A673 (cell line): ENCODE results near the gene GFRA3. TPM values are rescaled to one million over a fixed set of nuclear protein-coding genes. Genes with fewer than 3 reads are reported as not detected.

ENCODE experiments used
- BruUV-seq: library from RNA; stranded (reverse); fragments of 400-500 nt; replicated peaks from 2 replicates; lab custom pipeline; 2021; lab: Mats Ljungman, UMichigan
- CTCF ChIA-PET: fragments of 300-600 bp; sonication (Branson Sonifier 250); formaldehyde crosslinking; loops from one replicate; lab custom pipeline; 2022; ENCODE audit warnings: antibody characterized with exemption; lab: Charles Lee
- POLR2A ChIA-PET: fragments of 300-600 bp; sonication (Branson Sonifier 250); formaldehyde crosslinking; loops from one replicate; lab custom pipeline; 2022; ENCODE audit warnings: antibody characterized with exemption; ENCODE audit not compliant: low non-redundant PET; lab: Charles Lee
- DNase-seq: peaks from one replicate; pipeline ENCODE4 v3.0.0-alpha.2; 2015; ENCODE audit warnings: low spot score
- H3K27ac ChIP-seq: fragments of 200-600 bp; sonication (generic); 2 replicates; pipeline ENCODE4 v1.5.1; 2016; ENCODE audit warnings: mixed run types, low read depth, mild to moderate bottlenecking, mixed read lengths, antibody characterized with exemption, low read length; ENCODE audit not compliant: poor library complexity, severe bottlenecking
- H3K27me3 ChIP-seq: fragments of 200-600 bp; sonication (generic); replicated peaks from 2 replicates; pipeline ENCODE4 v1.6.1; 2017; ENCODE audit warnings: mixed run types, low read depth, mild to moderate bottlenecking, mixed read lengths, antibody characterized with exemption, low read length; ENCODE audit not compliant: insufficient read depth, poor library complexity
- H3K36me3 ChIP-seq: fragments of 200-600 bp; sonication (generic); 2 replicates; pipeline ENCODE4 v1.6.1; 2016; ENCODE audit warnings: mixed run types, mild to moderate bottlenecking, mixed read lengths, antibody characterized with exemption, low read length; ENCODE audit not compliant: insufficient read depth, poor library complexity, severe bottlenecking
- H3K4me1 ChIP-seq: fragments of 200-600 bp; sonication (generic); 2 replicates; pipeline ENCODE4 v1.6.1; 2017; ENCODE audit warnings: mixed run types, mild to moderate bottlenecking, mixed read lengths, antibody characterized with exemption, low read length; ENCODE audit not compliant: insufficient read depth, poor library complexity, severe bottlenecking
- H3K4me3 ChIP-seq: fragments of 200-600 bp; sonication (generic); 2 replicates; pipeline ENCODE4 v1.5.1; 2016; ENCODE audit warnings: low read depth, mixed run types, mild to moderate bottlenecking, mixed read lengths, low read length; ENCODE audit not compliant: poor library complexity, severe bottlenecking
- H3K9me3 ChIP-seq: fragments of 200-600 bp; sonication (generic); 2 replicates; pipeline ENCODE4 v1.6.1; 2016; ENCODE audit warnings: mixed run types, low read depth, mild to moderate bottlenecking, mixed read lengths, antibody characterized with exemption, low read length; ENCODE audit not compliant: poor library complexity, severe bottlenecking
- CTCF ChIP-seq: fragments of 300-800, 200-600 bp; sonication (generic); conservative IDR thresholded peaks from 2 replicates; pipeline ENCODE4 v1.5.1; 2017; ENCODE audit warnings: low read depth, mild to moderate bottlenecking, antibody characterized with exemption, low read length, moderate library complexity, mixed read lengths
- EZH2 ChIP-seq: fragments of 200-600 bp; sonication (generic); IDR thresholded peaks from 2 replicates; pipeline ENCODE4 v1.6.1; 2017; ENCODE audit warnings: borderline replicate concordance, low read depth, mild to moderate bottlenecking, mixed read lengths, antibody characterized with exemption, low read length; ENCODE audit not compliant: poor library complexity, severe bottlenecking
- intact Hi-C: fragments of 100-400 bp; cut with micrococcal nuclease; formaldehyde crosslinking; loops from one replicate; pipeline ENCODE4 v1.10.0; 2022; ENCODE audit not compliant: unreplicated experiment
- total RNA-seq: library from RNA; stranded (reverse); gene quantifications from 2 replicates; pipeline ENCODE4 v1.2.3, GENCODE V29; 2021

GFRA3 gene
- total RNA-seq, 1 experiment from 2014 or later: 0.75 TPM

- H3K36me3 ChIP-seq: no peaks in the 10 kb centered on the region
- DNase-seq: no peak
- H3K27me3 ChIP-seq: no peaks in the 10 kb centered on the region
- H3K27ac ChIP-seq: no peak overlapping the region
- intact Hi-C loops: no loop called here
- TF ChIP-seq CTCF (no peak), EZH2 (no peak)
- no peaks in the 10 kb centered on the region for H3K9me3 ChIP-seq
- CTCF ChIA-PET: interaction anchor here (0.6 kb wide), 1 partner anchor 16 kb away, joined by 3 read pairs; no protein-coding TSS in a partner anchor
- H3K4me1 ChIP-seq: peaks cover 16% of the 10 kb centered on the region
- no TSS peak for BruUV-seq
- POLR2A ChIA-PET: no interaction called here
- no peak overlapping the region for H3K4me3 ChIP-seq
Measured at GRCh38 chr5:138271281-138271680, 3.1 kb downstream of the GFRA3 start.

DNA sequence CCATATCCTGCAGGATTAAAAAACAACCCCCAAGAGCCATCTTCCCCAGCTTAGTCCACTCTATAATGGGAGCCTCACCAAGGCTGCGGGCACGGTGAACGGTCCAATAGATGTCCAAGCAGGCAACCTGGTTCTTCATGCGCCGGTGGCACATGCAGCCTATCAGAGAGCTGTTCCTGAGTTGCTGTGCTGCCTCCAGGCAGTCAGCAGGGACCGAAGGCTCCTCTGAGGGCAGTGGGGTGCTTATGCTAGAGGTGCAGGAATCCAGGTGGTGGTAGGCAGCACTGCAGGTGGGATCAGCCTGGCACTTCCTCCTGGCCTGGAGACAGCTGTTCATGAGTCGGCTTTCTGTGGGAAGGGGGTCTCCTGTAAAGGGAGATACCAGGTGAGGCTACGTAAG is 10.2 kb downstream of the GFRA3 start:
- Histone ChIP-seq H3K36me3 (no peaks in the 10 kb centered on the region), H3K27ac (no peak overlapping the region), H3K27me3 (no peaks in the 10 kb centered on the region), H3K9me3 (no peaks in the 10 kb centered on the region), H3K4me1 (no peaks in the 10 kb centered on the region), H3K4me3 (no peak overlapping the region)
- DNase-seq: no peak
- BruUV-seq: no TSS peak
- ChIA-PET POLR2A (no interaction called here), CTCF (no interaction called here)
- TF ChIP-seq CTCF (no peak), EZH2 (no peak)
- intact Hi-C loops: no loop called here

- Histone ChIP-seq H3K4me3 (no peak overlapping the region), H3K4me1 (no peaks in the 10 kb centered on the region), H3K9me3 (no peaks in the 10 kb centered on the region), H3K36me3 (no peaks in the 10 kb centered on the region), H3K27ac (no peak overlapping the region), H3K27me3 (no peaks in the 10 kb centered on the region)
- CTCF ChIA-PET: no interaction called here
- POLR2A ChIA-PET: no interaction called here
- DNase-seq: no peak
- TF ChIP-seq EZH2: no peak
- TF ChIP-seq CTCF: no peak
- BruUV-seq: no TSS peak
- intact Hi-C loops: no loop called here
Measured at GRCh38 chr5:138263581-138263980, 10.8 kb downstream of the GFRA3 start.
